ENCODE data around the gene UBXN7. TPM values are rescaled to one million over a fixed set of nuclear protein-coding genes. Genes with fewer than 3 reads are reported as not detected.
"Not testable (repeated sequence)": the region's sequence is repeated elsewhere in the genome, so short reads cannot be mapped to it uniquely, and the experiment has no call there.

The UBXN7 gene
- total RNA-seq, 1 donor from 2014 or later, result 52.0 TPM

DNA sequence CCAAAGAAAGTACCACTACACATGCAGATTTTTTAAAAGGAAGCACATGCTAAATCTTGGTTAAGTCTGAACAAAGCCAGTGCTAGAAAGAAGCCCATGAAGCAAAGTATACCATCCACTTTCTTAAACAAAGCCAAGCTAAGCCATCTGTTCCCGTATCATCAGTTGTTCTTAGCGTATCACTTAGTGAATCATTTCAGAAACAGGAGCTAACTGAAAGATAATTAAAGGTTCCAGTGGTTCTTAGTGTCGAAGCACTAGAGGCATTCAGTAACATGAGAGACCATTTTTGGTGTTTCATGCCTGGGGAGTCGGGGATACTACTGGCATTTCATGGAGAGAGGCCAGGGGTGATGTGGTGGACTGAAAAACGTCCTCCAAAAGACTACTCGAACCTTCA is 12.8 kb downstream of the UBXN7 start:
- no peak for DNase-seq (ENCODE audit: low spot score)

DNA sequence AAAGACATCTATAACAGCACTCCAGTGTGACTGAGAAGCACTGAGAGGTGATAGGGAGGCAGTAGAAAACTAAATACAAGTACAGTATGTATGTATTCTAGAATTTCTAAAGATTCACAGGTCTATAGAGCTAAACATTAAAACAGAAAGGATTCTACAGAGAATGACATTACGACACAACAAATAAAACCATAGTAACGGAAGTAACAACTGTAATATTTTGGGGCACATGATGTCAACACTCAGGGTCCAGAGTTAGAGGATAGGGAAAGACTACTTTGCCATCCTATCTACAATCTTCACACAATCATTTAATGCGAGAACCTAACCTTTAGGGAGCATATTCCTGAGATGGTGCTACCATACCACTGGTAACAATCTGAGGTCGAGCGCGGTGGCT is 13.6 kb downstream of the UBXN7 start:
- no peak for DNase-seq (ENCODE audit: low spot score)

DNA sequence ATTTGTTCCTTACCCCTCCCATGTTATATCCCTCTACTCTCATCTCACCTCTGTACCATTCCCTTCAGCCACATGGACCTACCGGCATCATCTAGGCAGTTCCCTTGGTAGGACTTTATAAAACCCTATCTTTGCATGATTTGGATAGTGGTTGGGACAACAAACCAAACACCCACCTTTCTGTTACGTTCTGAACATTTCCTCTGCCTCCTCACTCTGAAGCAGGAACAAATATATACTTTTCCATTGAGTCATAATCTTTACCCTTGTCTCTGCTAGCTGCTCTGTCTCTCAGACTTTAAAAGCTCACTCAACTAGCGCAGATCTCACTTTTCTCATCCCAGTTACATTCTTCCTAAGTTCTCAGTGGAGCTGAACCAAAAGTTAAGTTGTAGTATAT is 17.8 kb downstream of the UBXN7 start:
- DNase-seq (ENCODE audit: low spot score), result no peak

DNA sequence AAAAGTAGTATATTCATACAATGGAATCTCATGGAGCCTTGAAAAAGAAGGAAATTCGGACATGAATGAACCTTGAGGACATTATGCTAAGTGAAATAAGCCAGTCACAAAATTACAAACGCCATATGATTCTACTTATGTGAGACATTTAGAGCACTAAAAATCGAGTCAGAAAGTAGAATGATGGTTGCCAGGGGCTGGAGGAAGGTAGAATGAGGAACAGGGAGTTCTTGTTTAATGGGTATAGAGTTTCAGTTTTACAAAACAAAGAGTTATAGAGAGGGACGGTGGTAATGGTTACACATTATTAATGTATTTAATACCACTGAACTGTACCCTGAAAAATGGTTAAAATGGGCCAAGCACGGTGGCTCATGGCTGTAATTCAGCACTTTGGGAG is 19.5 kb downstream of the UBXN7 start:
- DNase-seq (ENCODE audit: low spot score), result no peak

DNA sequence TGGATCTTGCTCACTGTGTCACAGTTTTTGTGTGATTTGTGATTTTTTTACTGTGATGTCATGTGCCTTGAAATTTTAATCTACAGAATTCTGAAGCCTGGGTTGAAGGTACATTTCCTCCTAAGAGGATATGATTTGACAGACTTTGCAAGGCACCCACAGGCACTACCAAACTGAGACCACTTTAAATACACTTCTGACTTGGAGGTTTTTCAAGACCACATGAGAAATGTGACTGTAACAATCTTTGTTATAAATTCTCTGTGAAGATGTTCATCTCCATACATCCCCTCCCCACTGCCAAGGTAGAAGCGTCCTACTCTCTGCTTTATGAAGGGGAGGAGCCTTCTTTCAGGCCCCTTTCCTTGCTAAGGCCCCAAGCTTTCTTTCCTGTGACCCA is 22.8 kb downstream of the UBXN7 start:
- no peak for DNase-seq (ENCODE audit: low spot score)

DNA sequence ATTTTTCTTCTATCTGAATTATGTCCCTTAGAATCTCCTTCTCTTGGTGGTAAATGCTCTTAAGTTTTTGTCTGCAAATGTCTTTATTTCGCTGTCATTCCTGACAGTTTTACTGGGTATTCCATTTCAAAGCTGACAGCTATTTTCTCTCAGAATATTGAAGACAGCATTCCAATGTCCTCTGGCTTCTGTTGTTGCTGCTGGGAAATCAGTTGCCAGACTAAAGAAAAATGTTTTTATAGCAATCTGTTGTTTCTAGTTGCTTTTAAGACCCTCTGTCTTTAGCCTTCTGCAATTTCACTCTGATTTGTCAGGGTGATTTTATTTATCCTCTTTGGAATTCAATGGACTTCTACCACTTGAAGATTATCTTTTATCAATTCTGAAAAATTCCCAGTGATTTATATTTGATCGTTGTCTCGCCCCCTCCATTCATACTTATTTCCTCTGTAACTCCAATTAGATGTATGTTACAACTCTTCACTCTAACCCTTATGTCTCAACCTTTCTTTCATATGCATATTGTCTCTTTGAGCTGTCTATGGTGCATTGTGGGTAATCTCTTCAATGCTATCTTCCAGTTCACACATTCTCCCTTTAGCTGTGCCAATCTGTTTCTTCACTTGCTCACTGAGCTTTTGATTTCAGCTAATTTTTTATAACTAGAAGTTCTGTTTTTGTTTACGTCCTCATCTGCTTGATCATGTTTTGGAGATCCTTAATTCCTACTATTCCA is 23.5 kb downstream of the UBXN7 start:
- no peak for DNase-seq (ENCODE audit: low spot score)

DNA sequence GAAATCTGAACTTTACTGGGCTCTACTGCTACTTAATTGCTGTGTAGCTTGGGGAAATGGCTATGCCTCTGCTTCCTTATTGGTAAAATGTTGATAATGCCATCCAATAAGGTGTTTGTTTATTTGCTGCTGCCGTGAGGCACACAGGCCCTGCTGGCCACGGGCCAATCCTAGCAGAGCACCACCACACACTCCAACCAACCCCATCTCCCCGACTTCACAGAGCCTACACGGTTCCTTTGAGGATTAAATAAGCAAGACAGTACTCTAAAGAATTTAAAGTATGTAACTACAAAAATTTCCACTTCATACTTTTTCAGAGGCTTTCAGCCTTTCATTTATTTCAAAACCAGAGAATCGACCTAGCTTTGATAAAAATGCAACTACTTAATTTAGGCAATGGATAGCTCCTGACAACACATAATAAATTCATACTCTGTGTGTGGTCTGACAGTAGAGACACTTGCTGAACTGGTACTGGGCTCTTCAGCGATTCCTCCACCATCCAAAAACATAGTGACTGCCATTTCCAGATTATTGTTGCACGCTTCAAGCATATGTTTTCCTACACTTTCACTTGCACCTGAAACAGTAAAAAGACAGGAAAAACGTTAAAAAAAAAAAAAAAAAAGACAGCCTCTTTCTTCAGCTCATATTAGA is 25.3 kb downstream of the UBXN7 start:
- DNase-seq (ENCODE audit: low spot score), result no peak

DNA sequence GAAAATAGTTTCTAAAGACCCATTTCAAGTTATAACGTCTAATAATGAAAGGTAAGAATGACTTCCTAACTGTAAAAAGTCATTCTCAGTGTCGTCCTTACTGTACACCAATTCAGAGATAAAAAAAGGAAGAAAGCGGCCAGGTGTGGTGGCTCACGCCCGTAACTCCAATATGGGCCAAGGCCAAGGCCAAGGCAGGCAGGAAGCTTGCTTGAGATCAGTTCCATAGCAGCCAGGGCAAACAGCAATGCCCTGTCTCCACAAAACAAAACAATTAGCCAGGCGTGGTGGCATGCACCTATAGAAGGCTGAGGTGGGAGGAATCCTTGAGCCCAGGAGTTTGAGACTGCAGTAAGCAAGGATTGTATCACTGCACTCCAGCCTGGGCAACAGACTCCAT is 31.9 kb downstream of the UBXN7 start:
- no peak for DNase-seq (ENCODE audit: low spot score)

DNA sequence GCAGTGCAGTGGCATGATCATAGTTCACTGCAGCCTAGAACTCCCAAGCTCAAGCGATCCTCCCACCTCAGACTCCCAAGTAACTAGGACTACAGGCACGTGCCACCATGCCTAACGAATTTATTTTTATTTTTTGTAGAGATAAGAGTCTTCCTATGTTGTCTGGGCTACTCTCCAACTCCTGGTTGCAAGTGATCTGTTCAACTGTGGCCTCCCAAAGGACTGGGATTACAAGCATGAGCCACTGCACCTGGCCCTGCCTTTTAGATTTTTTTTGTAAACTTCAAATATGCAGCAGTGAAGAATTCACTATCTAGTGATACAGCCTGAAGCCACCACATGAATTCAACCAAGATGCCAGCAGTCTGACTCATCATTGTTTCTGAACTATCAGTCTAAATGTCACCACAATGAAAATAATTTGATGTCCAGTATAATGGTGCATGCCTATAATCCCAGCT is 32.7 kb downstream of the UBXN7 start:
- no peak for DNase-seq (ENCODE audit: low spot score)

DNA sequence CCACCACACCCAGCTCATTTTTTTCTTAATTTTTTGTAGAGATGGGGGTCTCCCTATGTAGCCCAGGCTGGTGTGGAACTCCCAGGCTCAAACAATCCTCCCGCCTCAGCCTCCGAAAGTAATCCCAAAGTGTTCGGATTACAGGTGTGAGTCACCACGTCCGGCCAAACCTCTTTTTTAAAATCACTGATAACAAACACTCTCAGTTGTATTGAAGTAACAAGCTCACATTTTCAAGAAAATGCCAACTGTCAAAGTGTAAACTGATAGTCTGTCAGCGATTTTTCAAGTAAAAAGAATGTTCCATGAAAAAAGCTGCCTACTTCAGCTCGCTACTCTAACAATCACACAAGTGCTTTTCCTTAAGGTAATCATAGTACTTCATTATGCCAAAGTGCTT is 33.4 kb downstream of the UBXN7 start:
- DNase-seq (ENCODE audit: low spot score), result no peak

DNA sequence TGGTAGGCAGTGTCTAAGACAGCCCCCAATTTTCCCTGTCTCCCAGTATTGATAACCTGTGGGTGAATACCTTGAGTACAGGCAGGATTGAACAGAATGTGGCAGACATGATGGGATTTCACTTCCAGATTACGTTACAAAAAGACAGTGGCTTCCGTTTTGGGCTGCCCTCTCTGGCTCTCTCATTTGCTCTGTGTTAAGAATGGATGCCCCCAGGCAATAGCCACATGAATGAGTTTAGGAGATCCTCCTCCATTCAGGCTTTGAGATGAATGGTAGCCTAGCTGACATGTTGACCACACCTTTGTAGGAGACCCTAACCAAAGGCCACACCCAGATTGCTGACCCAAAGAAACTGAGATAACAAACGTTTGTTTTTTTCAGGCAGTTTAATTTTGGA is 34.3 kb downstream of the UBXN7 start:
- DNase-seq (ENCODE audit: low spot score), result no peak

DNA sequence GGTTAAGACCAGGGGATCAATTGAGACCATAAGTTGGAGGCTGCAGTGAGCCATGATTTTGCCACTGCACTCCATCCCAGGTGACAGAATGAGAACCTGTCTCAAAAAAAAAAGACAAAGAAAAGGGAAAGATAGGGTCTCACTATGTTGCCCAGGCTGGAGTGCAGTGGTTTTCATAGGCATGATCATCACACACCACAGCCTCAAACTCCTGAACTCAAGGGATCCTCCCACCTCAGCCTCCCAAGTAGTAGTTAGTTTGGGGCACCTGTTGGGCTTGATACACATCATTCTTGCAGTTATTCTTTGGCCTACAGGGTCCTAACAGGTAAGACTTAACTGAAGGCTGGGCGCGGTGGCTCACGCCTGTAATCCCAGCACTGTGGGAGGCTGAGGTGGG is 42.1 kb downstream of the UBXN7 start:
- no peak for DNase-seq (ENCODE audit: low spot score)

DNA sequence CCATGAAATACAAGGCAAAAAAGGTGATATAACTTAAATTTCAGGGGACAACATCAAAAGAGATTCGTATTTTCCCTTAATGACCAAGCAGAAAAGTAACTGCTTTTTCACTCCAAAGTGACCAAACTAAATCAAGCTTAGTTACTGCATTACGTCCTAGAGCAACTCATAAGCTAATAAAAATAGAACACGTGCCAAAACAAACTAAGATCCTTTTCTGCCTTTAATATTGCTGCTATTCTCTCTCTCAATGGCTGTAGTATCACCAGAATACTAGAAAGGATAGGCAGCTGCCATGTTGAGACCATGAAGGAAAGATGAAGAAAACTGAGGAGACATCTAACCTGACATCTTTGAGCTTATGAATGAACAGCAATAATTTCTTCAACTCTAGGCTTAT is 43.3 kb downstream of the UBXN7 start:
- no peak for DNase-seq (ENCODE audit: low spot score)

DNA sequence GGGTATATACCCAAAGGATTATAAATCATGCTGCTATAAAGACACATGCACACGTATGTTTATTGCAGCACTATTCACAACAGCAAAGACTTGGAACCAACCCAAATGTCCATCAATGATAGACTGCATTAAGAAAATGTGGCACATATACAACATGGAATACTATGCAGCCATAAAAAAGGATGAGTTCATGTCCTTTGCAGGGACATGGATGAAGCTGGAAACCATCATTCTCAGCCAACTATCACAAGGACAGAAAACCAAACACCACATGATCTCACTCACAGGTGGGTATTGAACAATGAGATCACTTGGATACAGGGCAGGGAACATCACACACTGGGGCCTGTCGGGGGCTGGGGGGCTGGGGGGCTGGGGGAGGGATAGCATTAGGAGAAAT is 44.3 kb downstream of the UBXN7 start:
- DNase-seq (ENCODE audit: low spot score), result not testable (repeated sequence)

DNA sequence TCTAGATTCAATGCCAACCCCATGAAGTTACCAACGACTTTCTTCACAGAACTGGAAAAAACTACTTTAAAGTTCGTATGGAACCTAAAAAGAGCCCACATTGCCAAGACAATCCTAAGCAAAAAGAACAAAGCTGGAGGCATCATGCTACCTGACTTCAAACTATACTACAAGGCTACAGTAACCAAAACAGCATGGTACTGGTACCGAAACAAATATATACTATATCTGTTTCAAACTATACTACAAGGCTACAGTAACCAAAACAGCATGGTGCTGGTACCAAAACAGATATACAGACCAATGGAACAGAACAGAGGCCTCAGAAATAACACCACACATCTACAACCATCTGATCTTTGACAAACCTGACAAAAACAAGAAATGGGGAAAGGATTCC is 45.4 kb downstream of the UBXN7 start:
- DNase-seq (ENCODE audit: low spot score), result not testable (repeated sequence)

DNA sequence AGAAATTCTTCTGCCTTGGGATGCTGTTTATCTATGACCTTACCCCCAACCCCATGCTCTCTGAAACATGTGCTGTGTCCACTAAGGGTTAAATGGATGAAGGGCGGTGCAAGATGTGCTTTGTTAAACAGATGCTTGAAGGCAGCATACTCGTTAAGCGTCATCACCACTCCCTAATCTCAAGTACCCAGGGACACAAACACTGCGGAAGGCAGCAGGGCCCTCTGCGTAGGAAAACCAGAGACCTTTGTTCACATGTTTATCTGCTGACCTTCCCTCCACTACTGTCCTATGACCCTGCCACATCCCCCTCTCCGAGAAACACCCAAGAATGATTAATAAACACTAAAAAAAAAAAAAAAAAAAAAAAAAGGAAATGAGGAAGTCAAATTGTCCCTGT is 46.2 kb downstream of the UBXN7 start:
- DNase-seq (ENCODE audit: low spot score), result not testable (repeated sequence)

DNA sequence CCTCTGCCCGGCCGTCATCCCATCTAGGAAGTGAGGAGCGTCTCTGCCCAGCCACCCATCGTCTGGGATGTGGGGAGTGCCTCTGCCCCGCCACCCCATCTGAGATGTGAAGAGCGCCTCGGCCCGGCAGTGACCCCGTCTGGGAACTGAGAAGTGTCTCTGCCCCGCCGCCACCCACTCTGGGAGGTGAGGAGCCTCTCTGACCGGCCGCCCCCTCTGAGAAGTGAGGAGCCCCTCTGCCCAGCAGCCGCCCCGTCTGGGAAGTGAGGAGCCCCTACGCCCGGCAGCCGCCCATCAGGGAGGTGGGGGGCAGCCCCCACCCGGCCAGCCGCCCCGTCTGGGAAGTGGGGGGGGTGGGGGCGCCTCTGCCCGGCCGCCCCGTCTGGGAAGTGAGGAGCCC is 46.8 kb downstream of the UBXN7 start:
- not testable (repeated sequence) for DNase-seq (ENCODE audit: low spot score)

DNA sequence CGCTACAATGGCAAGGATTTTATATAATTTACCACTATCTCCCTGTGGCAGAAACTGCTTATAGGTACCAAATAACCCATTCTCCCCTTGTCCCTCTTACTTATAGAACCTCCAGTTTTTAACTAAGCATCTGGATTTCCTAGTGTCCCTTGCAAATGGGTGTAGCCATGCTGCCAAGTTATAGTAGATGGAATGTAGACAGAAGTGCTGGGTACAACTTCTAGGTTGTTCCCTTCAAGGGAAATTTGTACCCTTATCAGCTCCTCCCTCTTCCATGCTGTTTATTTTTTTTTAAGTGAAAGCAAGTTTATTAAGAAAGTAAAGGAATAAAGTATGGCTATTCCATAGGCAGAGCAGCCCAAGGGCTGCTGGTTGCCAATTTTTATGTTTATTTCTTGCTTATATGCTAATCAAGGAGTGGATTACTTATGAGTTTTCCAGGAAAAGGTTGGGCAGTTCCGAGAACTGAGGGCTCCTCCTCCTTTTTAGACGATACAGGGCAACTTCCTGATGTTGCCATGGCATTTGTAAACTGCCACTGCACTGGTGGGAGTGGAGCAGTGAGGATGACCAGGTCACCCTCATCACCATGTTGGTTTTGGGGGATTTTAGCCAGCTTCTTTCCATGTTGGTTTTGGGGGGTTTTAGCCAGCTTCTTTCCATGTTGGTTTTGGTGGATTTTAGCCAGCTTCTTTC is 53.9 kb downstream of the UBXN7 start:
- DNase-seq (ENCODE audit: low spot score), result no peak

DNA sequence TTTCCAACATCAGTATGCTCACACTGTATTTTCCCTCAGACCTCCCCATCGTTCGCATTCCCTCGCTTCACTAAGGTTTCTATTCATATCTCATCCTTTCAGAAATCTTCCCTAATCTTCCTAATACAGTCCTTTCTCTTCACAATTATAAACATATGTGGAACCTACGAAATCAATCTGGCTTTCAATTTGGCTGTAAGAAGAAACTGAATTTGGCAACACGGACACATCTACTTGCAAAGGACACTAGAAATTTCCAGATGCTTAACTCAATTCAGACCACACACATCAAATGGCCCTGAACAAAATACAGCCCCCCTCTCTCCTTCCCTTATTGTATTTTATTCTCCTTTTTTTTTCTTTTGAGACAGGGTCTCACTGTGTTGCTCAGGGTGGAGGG is 54.9 kb downstream of the UBXN7 start:
- no peak for DNase-seq (ENCODE audit: low spot score)

DNA sequence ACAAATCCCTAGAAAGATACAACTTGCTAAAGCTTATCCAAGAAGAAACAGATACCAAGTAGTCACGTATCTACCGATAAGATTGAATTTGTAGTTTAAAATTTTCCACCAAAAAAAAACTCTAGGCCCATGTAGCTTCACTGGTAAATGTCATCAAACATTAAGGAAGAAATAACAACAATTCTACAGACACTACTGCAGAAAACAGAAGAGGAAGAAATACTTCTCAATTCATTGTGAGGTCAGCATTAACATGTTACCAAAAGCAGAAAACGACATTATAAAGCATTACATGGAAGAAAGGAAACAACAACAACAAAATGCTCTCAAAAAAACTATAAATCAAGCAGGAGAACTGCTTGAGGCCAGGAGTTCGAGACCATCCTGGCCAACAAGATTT is 66.5 kb downstream of the UBXN7 start:
- DNase-seq (ENCODE audit: low spot score), result no peak

DNA sequence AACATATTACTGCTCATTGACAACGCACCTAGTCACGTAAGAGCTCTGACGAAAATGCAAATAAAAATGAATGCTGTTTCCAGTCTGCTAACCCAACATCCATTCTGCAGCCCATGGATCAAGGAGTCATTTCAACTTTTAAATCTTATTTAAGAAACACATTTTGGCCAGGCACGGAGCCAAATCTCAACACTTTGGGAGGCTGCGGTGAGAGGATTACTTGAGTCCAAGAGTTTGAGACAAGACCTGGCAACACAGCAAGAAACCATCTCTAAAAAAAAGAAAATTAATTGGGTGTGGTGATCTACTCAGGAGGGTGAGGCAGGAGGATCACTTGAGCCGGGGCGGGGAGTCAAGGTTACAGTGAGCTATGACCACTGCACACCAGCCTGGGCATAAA is 71.6 kb downstream of the UBXN7 start:
- no peak for DNase-seq (ENCODE audit: low spot score)

DNA sequence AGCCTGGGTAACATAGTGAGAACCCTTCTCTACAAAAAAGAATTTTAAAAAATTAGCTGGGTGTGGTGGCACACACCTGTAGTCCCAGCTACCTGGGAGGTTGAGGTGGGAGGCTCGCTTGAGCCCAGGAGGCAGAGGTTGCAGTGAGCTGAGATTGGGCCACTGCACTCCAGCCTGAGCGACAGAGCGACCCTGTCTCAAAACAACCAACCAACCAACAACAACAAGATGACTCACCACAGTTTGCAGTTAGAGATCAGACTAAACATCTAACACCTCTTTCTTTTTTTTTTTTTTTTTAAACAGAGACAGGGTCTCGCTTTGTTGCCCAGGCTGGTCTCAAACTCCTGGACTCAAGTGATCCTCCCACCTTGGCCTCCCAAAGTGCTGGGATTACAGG is 73.7 kb downstream of the UBXN7 start:
- not testable (repeated sequence) for DNase-seq (ENCODE audit: low spot score)

DNA sequence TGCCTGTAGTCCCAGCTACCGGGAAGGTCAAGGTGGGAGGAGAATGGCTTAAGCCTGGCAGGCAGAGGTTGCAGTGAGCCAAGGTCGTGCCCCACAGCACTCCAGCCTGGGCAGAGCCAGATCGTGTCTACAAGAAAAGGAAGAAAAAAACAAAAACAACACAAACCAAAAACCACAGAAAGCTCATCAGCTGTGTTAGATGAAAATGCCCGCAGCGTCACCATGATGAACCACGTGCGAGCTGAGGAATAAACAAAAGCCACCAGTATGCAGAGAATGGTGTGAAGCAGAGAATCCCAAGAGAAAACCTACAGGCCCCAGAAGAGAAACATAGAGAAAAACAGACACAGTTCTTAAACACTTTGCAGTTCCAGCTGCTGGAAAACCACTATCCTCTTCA is 74.3 kb downstream of the UBXN7 start:
- no peak for DNase-seq (ENCODE audit: low spot score)
